Central memory CD8-positive, alpha-beta T cell (primary cell): ENCODE data around the gene DEF6.

Source experiments
- ATAC-seq: fragments of 150-1000 bp; cut with Tn5 transposase; replicated peaks from 2 replicates; pipeline ENCODE4 v1.10.0; 2022; ENCODE audit warnings: mild to moderate bottlenecking, moderate FRiP score, moderate number of reproducible peaks; ENCODE audit not compliant: poor library complexity, severe bottlenecking; ENCODE audit errors: extremely low read depth
- DNase-seq, 2 donors: peaks; one replicate each; pipeline ENCODE4 v3.0.0; 2021; ENCODE audit warnings: low spot score in 2 of 2
- H3K27ac Mint-ChIP-seq: one replicate; pipeline ENCODE4 v1.8.0; 2022; ENCODE audit warnings: low read depth, mild to moderate bottlenecking, moderate library complexity, mixed read lengths
- H3K27me3 Mint-ChIP-seq: one replicate; pipeline ENCODE4 v1.8.0; 2022; ENCODE audit warnings: mixed read lengths
- H3K36me3 Mint-ChIP-seq: one replicate; pipeline ENCODE4 v1.8.0; 2022; ENCODE audit warnings: mild to moderate bottlenecking, moderate library complexity, mixed read lengths; ENCODE audit not compliant: insufficient read depth
- H3K4me1 Mint-ChIP-seq: one replicate; pipeline ENCODE4 v1.8.0; 2022; ENCODE audit warnings: mixed read lengths
- H3K4me3 Mint-ChIP-seq: one replicate; pipeline ENCODE4 v1.8.0; 2022; ENCODE audit warnings: mild to moderate bottlenecking, moderate library complexity, mixed read lengths
- H3K9me3 Mint-ChIP-seq: one replicate; pipeline ENCODE4 v1.8.0; 2022; ENCODE audit warnings: mixed read lengths

DEF6 gene

GRCh38 chr6:35351422-35351821 is 53.8 kb downstream of the DEF6 start:
- Mint-ChIP-seq H3K27ac (no peak overlapping the region), H3K27me3 (no peaks in the 10 kb centered on the region), H3K9me3 (no peaks in the 10 kb centered on the region), H3K4me1 (peaks cover 34% of the 10 kb centered on the region), H3K36me3 (peaks cover 52% of the 10 kb centered on the region), H3K4me3 (no peak overlapping the region)
- no peak for DNase-seq
- no peak for ATAC-seq

DNA sequence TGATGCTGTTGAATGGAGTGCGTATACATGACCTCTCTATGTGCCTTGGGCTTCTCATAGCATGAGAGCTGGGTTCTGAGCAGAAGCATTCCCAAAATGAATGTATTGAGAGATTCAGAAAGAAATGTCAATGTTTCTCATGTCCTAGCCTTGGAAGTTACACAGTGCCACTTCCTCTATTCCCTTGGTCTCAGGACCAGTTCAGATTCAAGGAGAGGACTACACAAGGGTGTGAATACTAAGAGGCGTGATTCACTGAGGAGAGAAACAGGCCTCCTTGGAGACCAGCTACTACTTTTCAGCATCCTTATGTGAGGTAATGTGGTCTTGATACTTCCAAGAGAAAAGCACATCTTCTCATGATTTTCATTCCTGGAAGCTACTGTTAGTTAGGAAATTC is 55.1 kb downstream of the DEF6 start:
- Mint-ChIP-seq H3K4me3 (no peak overlapping the region), H3K4me1 (peaks cover 36% of the 10 kb centered on the region), H3K27me3 (no peaks in the 10 kb centered on the region), H3K9me3 (no peaks in the 10 kb centered on the region), H3K27ac (no peak overlapping the region), H3K36me3 (peaks cover 57% of the 10 kb centered on the region)
- ATAC-seq (no peak), DNase-seq (no peak)

- Mint-ChIP-seq H3K9me3 (no peaks in the 10 kb centered on the region), H3K36me3 (peaks cover 51% of the 10 kb centered on the region), H3K4me1 (peaks cover 26% of the 10 kb centered on the region), H3K27me3 (no peaks in the 10 kb centered on the region), H3K4me3 (no peak overlapping the region), H3K27ac (no peak overlapping the region)
- ATAC-seq (no peak), DNase-seq (no peak)
Observed at GRCh38 chr6:35354361-35355135, 56.9 kb downstream of the DEF6 start.

- Mint-ChIP-seq H3K9me3 (no peaks in the 10 kb centered on the region), H3K27me3 (no peaks in the 10 kb centered on the region), H3K4me3 (no peak overlapping the region), H3K27ac (no peak overlapping the region), H3K4me1 (peaks cover 27% of the 10 kb centered on the region), H3K36me3 (peaks cover 39% of the 10 kb centered on the region)
- no peak for ATAC-seq
- DNase-seq, result no peak
Observed at GRCh38 chr6:35356391-35356790, 58.8 kb downstream of the DEF6 start.

DNA sequence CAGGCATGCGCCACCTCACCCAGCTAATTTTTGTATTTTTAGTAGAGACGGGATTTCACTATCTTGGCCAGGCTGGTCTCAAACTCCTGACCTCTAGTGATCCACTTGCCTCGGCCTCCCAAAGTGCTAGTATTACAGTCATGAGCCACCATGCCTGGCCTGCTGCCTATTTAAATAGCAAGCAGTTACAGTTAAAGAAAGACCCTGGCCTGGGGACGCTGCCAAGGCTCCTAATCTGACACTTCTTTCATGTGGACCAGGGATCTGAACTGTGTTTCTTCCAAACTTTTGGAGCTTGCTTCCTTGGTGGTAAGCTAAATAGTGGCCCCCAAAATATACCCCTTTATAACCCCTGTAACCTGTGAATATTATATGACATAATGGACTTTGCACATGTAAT is 60.1 kb downstream of the DEF6 start:
- H3K36me3 Mint-ChIP-seq, result peaks cover 28% of the 10 kb centered on the region
- no peaks in the 10 kb centered on the region for H3K9me3 Mint-ChIP-seq
- peaks cover 36% of the 10 kb centered on the region for H3K4me1 Mint-ChIP-seq
- H3K27ac Mint-ChIP-seq, result no peak overlapping the region
- H3K27me3 Mint-ChIP-seq, result no peaks in the 10 kb centered on the region
- no peak overlapping the region for H3K4me3 Mint-ChIP-seq
- ATAC-seq (no peak), DNase-seq (no peak)

- Mint-ChIP-seq H3K27me3 (no peaks in the 10 kb centered on the region), H3K27ac (no peak overlapping the region), H3K4me1 (peaks cover 35% of the 10 kb centered on the region), H3K4me3 (no peak overlapping the region), H3K36me3 (peaks cover 26% of the 10 kb centered on the region), H3K9me3 (no peaks in the 10 kb centered on the region)
- DNase-seq (no peak), ATAC-seq (no peak)
Observed at GRCh38 chr6:35358086-35358485, 60.5 kb downstream of the DEF6 start.

GRCh38 chr6:35359346-35359743 is 61.7 kb downstream of the DEF6 start:
- H3K4me3 Mint-ChIP-seq, result no peak overlapping the region
- H3K9me3 Mint-ChIP-seq, result no peaks in the 10 kb centered on the region
- H3K27me3 Mint-ChIP-seq, result no peaks in the 10 kb centered on the region
- peaks cover 25% of the 10 kb centered on the region for H3K36me3 Mint-ChIP-seq
- no peak overlapping the region for H3K27ac Mint-ChIP-seq
- ATAC-seq (no peak), DNase-seq (no peak)
- H3K4me1 Mint-ChIP-seq, result peaks cover 31% of the 10 kb centered on the region

DNA sequence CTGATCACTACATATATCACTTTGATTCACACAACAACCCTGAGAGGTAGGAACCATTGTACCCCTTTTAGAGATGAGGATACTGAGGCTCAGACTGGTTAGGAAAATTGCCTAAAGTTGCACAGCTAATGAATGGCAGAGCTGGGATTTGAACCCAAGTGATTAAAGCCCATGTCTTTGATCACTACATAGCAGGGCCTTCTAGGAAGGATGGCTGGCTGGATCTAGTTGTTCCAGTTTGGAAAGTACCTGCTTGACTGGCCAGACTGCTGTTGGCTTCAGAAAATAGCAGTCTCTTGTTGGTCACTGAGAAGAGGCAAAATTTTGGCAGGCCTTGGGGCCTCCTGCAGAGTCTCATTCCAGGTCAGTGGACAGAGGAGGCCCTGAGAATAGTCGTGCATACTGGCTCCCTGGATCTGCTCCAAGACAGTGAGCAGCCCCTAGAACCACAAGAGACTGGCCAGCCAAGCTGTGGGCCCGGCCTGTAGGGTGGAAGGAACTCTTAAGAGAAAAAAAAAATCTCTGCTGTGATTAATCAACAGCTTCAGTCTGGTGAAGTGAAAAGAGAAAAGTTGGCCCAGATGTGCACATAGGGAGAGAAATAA is 62.2 kb downstream of the DEF6 start:
- no peak overlapping the region for H3K4me3 Mint-ChIP-seq
- ATAC-seq, result no peak
- no peak for DNase-seq
- H3K36me3 Mint-ChIP-seq, result peaks cover 21% of the 10 kb centered on the region
- no peak overlapping the region for H3K27ac Mint-ChIP-seq
- no peaks in the 10 kb centered on the region for H3K9me3 Mint-ChIP-seq
- no peaks in the 10 kb centered on the region for H3K27me3 Mint-ChIP-seq
- H3K4me1 Mint-ChIP-seq, result peaks cover 31% of the 10 kb centered on the region

DNA sequence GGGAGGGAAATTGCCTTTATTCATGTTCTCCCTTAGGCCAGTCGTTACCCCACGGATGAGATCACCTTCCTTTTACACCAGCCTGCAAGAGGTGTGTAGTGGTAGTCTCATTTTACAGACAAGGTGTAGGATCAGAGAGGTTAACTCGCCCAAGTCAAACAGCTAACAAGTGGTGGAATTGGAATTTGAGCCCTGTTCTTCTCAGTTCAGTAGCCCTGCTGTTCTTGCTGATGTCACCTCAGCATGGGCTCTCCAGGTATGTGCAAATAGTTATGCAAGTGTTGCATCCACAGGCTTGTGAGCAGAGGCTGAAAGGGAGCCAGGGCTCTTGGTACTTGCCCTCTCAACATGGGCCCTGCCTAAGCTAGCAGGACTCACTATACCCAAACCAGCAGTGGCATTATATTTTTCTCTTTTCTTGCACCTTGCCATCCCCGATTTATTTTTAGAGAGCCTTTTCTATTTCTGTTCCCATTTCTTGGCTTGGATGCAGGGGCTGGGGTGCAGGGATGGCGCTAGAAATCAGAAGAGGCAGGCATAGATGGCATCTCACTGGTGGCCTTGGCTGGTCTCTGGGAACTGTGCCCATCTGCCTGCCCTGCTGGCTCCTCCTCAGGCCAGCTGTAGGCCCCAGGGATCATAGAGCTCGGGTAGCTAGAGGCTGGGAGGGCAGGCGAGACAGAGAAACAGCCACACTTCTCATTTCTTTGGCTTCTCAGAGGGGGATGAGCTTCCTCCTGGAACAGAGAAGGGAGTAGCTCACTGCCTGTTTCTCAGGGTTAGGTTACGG is 62.9 kb downstream of the DEF6 start:
- H3K4me3 Mint-ChIP-seq, result no peak overlapping the region
- ATAC-seq (no peak), DNase-seq (no peak)
- H3K27me3 Mint-ChIP-seq, result no peaks in the 10 kb centered on the region
- peaks cover 32% of the 10 kb centered on the region for H3K4me1 Mint-ChIP-seq
- H3K27ac Mint-ChIP-seq, result no peak overlapping the region
- no peaks in the 10 kb centered on the region for H3K9me3 Mint-ChIP-seq
- peaks cover 18% of the 10 kb centered on the region for H3K36me3 Mint-ChIP-seq

- no peak for ATAC-seq
- Mint-ChIP-seq H3K4me1 (peaks cover 35% of the 10 kb centered on the region), H3K4me3 (no peak overlapping the region), H3K36me3 (peaks cover 10% of the 10 kb centered on the region), H3K9me3 (no peaks in the 10 kb centered on the region), H3K27me3 (no peaks in the 10 kb centered on the region), H3K27ac (no peak overlapping the region)
- DNase-seq, result no peak
Observed at GRCh38 chr6:35362200-35362599, 64.6 kb downstream of the DEF6 start.

GRCh38 chr6:35363293-35363750 is 65.7 kb downstream of the DEF6 start:
- no peak overlapping the region for H3K4me3 Mint-ChIP-seq
- no peak for ATAC-seq
- peaks cover 2% of the 10 kb centered on the region for H3K36me3 Mint-ChIP-seq
- peaks cover 36% of the 10 kb centered on the region for H3K4me1 Mint-ChIP-seq
- DNase-seq, result no peak
- H3K27me3 Mint-ChIP-seq, result no peaks in the 10 kb centered on the region
- no peak overlapping the region for H3K27ac Mint-ChIP-seq
- H3K9me3 Mint-ChIP-seq, result no peaks in the 10 kb centered on the region

GRCh38 chr6:35365594-35366203 is 68.1 kb downstream of the DEF6 start:
- ATAC-seq (no peak), DNase-seq (no peak)
- Mint-ChIP-seq H3K36me3 (peaks cover 2% of the 10 kb centered on the region), H3K9me3 (no peaks in the 10 kb centered on the region), H3K4me1 (peaks cover 53% of the 10 kb centered on the region), H3K4me3 (no peak overlapping the region), H3K27me3 (no peaks in the 10 kb centered on the region), H3K27ac (no peak overlapping the region)
